WI38 (cell line): ENCODE results near the gene AGBL3.

Source experiments
- H3K4me3 ChIP-seq: 2 replicates; pipeline ENCODE4 v1.5.1; 2011; ENCODE audit warnings: low read depth, mild to moderate bottlenecking, control low read depth, low read length
- TF ChIP-seq, protein P1 (sequence below): IDR thresholded peaks from 2 replicates; pipeline ENCODE4 v1.5.1; 2012; ENCODE audit warnings: low read depth, mild to moderate bottlenecking, control low read depth, low read length

The AGBL3 gene

DNA sequence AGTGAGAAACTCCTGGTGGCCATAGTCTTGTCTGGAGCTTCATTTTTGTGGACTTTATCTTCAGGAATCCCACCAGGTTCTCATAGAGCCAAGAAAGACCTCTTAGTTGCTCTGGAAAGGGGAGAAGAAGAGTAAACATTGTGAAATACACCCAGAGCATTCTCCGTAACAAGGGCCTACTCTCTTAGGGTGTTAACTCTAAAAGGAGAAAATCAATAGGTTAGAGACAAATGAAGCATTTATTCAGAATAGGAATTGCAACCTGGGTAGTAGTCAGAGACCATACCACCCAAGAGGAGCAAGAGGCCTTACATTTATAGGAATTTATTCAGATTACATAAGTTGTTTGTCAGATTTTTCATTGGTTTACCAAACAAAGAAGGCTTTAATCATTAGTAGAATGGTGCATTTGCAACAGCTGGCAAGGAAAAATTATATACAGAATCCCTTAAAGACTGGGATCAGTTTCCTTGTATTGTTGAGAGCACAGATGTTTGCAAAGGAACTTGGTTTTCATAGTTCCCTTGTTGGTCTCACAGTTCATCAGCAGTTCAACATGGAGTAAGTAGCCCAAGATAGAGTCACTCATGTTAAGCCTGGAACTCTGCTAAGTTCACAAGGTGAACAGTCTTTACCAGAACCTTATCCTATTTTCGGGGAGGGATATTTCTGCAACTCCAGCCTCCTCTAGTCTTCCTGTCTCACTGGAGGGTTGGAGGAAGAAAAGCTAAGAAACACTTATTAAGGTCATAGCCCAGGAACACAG lies 108.3 kb downstream of the AGBL3 start:
- TF ChIP-seq, protein P1, sequence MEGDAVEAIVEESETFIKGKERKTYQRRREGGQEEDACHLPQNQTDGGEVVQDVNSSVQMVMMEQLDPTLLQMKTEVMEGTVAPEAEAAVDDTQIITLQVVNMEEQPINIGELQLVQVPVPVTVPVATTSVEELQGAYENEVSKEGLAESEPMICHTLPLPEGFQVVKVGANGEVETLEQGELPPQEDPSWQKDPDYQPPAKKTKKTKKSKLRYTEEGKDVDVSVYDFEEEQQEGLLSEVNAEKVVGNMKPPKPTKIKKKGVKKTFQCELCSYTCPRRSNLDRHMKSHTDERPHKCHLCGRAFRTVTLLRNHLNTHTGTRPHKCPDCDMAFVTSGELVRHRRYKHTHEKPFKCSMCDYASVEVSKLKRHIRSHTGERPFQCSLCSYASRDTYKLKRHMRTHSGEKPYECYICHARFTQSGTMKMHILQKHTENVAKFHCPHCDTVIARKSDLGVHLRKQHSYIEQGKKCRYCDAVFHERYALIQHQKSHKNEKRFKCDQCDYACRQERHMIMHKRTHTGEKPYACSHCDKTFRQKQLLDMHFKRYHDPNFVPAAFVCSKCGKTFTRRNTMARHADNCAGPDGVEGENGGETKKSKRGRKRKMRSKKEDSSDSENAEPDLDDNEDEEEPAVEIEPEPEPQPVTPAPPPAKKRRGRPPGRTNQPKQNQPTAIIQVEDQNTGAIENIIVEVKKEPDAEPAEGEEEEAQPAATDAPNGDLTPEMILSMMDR = no peak
- no peak overlapping the region for H3K4me3 ChIP-seq

DNA sequence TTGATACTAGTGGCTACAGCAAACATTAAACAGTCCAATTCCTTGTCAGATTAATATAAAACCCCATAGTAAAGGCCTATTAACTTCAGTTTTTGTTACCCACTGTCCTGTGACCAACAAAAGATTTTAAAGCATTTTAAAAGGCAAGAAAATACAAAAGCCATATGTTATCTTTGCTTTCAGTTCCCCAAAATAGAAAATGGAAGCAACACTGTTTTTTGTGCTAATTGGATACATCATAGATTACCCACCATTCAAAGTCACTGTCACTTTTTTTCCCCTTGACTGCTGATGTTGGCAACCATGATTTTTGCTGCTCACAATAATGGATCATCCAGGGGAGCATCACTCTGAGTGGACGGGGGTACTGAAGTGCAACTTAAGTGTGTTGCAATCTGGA lies 109.1 kb downstream of the AGBL3 start:
- no peak overlapping the region for H3K4me3 ChIP-seq
- TF ChIP-seq, protein P1 = no peak

DNA sequence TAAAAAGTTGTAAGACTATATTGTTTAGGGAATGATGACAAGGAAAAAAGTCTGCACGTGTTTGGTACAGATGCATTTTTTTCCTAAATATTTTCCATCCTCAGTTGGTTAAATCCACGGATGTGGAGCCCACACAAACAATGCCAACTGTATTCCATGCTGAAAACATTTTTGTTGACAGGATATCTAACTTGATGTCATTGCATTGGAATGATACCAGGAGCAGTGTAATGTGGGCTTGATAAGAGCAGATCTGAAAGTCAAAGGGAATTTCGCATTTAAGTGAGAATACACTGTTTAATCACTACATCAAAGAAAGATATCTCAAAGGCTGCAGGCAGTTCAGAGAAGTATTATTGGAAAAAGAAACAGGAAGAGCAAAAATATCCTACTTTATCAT lies 112.1 kb downstream of the AGBL3 start:
- TF ChIP-seq, protein P1 = no peak
- no peak overlapping the region for H3K4me3 ChIP-seq

DNA sequence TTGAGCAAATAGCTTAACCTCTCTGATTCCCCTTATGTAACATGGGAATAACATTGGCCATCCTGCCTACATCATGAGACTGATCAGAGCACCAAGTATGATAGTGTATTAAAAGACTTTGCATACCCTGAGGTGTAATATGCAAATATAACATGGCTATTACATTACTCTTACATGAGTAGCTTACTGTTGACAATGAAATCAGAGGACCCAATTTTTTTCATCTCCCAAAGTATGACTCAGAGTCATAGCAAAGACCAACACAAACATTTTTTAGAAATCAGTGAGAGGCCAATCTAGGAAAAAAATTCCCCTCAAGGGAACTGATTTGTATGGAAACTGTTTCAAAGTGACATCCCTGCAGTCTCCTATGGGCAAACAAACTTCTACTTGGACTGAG lies 114.5 kb downstream of the AGBL3 start:
- TF ChIP-seq, protein P1 = no peak
- no peak overlapping the region for H3K4me3 ChIP-seq

DNA sequence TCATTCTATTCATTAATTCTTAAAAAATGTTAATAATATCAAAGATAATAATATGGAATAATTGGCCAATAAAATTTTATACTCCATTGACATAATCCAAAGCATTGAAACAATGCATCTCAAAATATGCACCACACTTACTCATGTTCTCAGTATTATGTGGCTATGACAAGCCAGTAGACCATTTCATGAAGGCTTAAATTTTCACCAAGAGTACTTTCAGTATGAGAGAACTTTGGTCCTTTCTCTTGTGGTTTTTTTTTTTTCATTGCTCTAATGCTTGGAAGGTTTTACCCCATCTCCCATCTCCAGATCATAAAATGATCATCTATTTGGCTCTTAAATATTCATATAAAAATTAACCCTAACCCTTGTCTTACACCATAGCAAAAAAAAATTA lies 116.1 kb downstream of the AGBL3 start:
- TF ChIP-seq, protein P1 = no peak

DNA sequence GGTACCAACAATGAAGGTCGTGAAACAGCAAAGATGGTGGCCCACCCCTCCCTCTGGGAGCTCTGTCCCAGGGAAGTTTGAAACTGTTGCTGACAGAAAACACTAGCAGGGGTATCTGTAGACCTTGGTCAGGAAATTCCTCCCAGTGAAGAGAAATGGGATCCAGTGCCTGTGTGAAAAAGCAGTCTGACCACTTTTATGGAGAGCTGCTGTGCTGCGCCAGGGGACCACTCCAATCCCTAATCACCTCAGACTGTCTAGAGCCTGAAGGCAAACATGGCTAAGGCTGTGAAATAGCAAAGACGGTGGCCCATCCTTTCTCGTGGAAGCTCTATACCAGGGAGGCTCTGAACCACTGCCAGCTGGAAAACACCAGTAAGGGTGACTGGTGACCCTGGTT lies 123.3 kb downstream of the AGBL3 start:
- TF ChIP-seq, protein P1 = no peak
- no peak overlapping the region for H3K4me3 ChIP-seq

More for the DNA sequence above, 116.1 kb downstream of the AGBL3 start:
- no peak overlapping the region for H3K4me3 ChIP-seq

DNA sequence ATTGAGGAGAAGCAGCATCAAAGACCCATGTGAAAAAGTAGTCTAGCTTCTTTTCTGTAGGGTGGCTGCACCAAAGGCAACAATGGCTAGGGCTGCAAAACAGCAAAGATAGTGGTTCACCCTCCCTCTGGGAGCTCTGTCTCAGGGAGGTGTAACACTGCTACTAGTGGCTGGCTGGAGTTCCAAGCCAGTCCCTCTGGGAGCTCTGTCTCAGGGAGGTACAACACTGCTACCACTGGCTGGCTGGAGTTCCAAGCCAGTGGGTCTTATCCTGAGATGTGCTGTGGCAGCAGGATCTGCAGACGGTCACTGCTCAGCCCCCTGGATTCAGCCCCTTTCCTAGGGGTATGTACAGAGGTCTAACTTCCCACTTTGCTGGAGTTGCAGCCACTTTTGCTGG lies 123.7 kb downstream of the AGBL3 start:
- H3K4me3 ChIP-seq = no peak overlapping the region
- TF ChIP-seq, protein P1 = no peak
